Activated CD8-positive, alpha-beta memory T cell treated with anti-CD3 and anti-CD28 coated beads, Interleukin-2, amount 10 ng/mL, durations not matched to agents 7 days and 5 days (primary cell): Measurements from ENCODE around the gene IFNA7. TPM values are rescaled to one million over a fixed set of nuclear protein-coding genes. Genes with fewer than 3 reads are reported as not detected.

Experiments
- ATAC-seq: fragments of 150-1000 bp; cut with Tn5 transposase; one replicate; pipeline ENCODE4 v1.10.0; 2021; ENCODE audit warnings: moderate library complexity
- CTCF ChIA-PET: fragments of 350-600 bp; sonication (Branson Sonifier 250); formaldehyde crosslinking; loops from one replicate; lab custom pipeline; 2021; ENCODE audit warnings: antibody characterized with exemption; lab: Charles Lee
- DNase-seq: peaks from one replicate; pipeline ENCODE4 v3.0.0-alpha.2; 2020
- H3K27ac Mint-ChIP-seq: one replicate; pipeline ENCODE4 v1.8.0; 2021; ENCODE audit warnings: mild to moderate bottlenecking, mixed read lengths
- H3K27me3 Mint-ChIP-seq: one replicate; pipeline ENCODE4 v1.8.0; 2021; ENCODE audit warnings: mixed read lengths
- H3K36me3 Mint-ChIP-seq: one replicate; pipeline ENCODE4 v1.8.0; 2021; ENCODE audit warnings: mild to moderate bottlenecking, mixed read lengths
- H3K4me1 Mint-ChIP-seq: one replicate; pipeline ENCODE4 v1.8.0; 2021; ENCODE audit warnings: mixed read lengths
- H3K4me3 Mint-ChIP-seq: one replicate; pipeline ENCODE4 v1.8.0; 2021; ENCODE audit warnings: mild to moderate bottlenecking, moderate library complexity, mixed read lengths
- H3K9me3 Mint-ChIP-seq: one replicate; pipeline ENCODE4 v1.8.0; 2022; ENCODE audit warnings: low read depth, mixed read lengths
- total RNA-seq, 2 experiments: library from RNA; stranded (reverse); gene quantifications; one replicate each; pipeline ENCODE4 v1.2.3, GENCODE V29; 2021

The IFNA7 gene
- total RNA-seq, 2 experiments from 2014 or later = not detected

- CTCF ChIA-PET = interaction anchor here (0.7 to 2.1 kb wide), 3 partner anchors 23 to 69 kb away, joined by 3 to 18 read pairs (median 4); no protein-coding TSS in a partner anchor
- Mint-ChIP-seq H3K36me3 (peaks cover 23% of the 10 kb centered on the region), H3K4me3 (peak overlapping the region; percentile 44), H3K27me3 (no peaks in the 10 kb centered on the region), H3K27ac (peak overlapping the region; percentile 81), H3K9me3 (peaks cover 8% of the 10 kb centered on the region), H3K4me1 (peaks cover 42% of the 10 kb centered on the region)
- peak; percentile 94 for ATAC-seq
- DNase-seq = peak; percentile 88
Observed at GRCh38 chr9:21160178-21160577, 41.8 kb downstream of the IFNA7 start.

- Mint-ChIP-seq H3K36me3 (peaks cover 12% of the 10 kb centered on the region), H3K9me3 (peaks cover 5% of the 10 kb centered on the region), H3K27me3 (peaks cover 3% of the 10 kb centered on the region), H3K4me1 (peaks cover 35% of the 10 kb centered on the region), H3K27ac (no peak overlapping the region), H3K4me3 (no peak overlapping the region)
- ATAC-seq = no peak
- CTCF ChIA-PET = interaction anchor here (1.0 kb wide), 1 partner anchor 241 kb away, joined by 3 read pairs; no protein-coding TSS in a partner anchor
- no peak for DNase-seq
Observed at GRCh38 chr9:21155501-21155900, 46.5 kb downstream of the IFNA7 start.

DNA sequence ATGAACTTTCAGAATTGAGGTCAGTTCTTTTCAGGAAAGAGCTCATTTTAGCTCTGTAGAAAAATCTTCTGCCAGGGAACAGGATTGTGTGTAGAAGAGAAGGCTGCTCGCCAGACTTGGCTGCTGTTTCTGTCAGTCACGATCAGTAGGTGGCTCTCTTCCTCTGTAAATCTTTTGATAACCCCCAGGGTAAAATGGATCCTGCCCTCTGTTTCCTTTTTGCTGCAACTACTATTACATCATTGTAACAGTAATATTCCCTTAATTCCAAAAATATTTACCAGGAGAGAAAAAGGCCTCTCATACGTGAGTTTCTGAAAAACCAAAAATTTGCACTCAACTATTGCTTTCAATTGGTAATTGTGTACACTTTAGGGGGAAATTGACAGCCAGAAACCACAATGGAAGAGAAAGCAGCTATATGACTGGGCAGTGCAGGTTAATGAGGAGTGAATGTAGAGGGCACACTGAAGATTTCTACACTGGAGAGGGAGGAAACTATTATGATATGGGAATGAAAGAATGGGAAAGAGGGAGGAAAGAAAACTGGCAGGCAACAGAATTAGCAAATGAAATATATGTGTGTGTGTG, 47.9 kb downstream of the IFNA7 start:
- peaks cover 12% of the 10 kb centered on the region for H3K36me3 Mint-ChIP-seq
- H3K9me3 Mint-ChIP-seq = peaks cover 5% of the 10 kb centered on the region
- ATAC-seq = peak; percentile 90
- H3K4me1 Mint-ChIP-seq = peaks cover 25% of the 10 kb centered on the region
- CTCF ChIA-PET = interaction anchor here (0.8 to 2.0 kb wide), 12 partner anchors 9 to 633 kb away, joined by 3 to 10 read pairs (median 4); partner anchors contain the start of gene IFNW1
- peak overlapping the region; percentile 66 for H3K27ac Mint-ChIP-seq
- DNase-seq = peak; percentile 53
- peaks cover 3% of the 10 kb centered on the region for H3K27me3 Mint-ChIP-seq
- H3K4me3 Mint-ChIP-seq = peak overlapping the region; percentile 18

- ATAC-seq (peak; percentile 21), DNase-seq (no peak)
- peaks cover 20% of the 10 kb centered on the region for H3K4me1 Mint-ChIP-seq
- CTCF ChIA-PET = interaction anchor here (0.8 to 2.0 kb wide), 12 partner anchors 9 to 634 kb away, joined by 3 to 10 read pairs (median 4); partner anchors contain the start of gene IFNW1
- peaks cover 14% of the 10 kb centered on the region for H3K36me3 Mint-ChIP-seq
- no peak overlapping the region for H3K27ac Mint-ChIP-seq
- H3K9me3 Mint-ChIP-seq = peaks cover 6% of the 10 kb centered on the region
- peaks cover 3% of the 10 kb centered on the region for H3K27me3 Mint-ChIP-seq
- H3K4me3 Mint-ChIP-seq = no peak overlapping the region
Observed at GRCh38 chr9:21153336-21154017, 48.5 kb downstream of the IFNA7 start.

Other genes starting within 250 kb of the IFNA7 start
- gene HACD4, start 170.6 kb downstream of the IFNA7 start, total RNA-seq = 10 to 100 TPM; 10.1 to 12.9 TPM
- 1 to 10 TPM; 1.1 to 1.2 TPM for gene IFNB1, start 124.3 kb downstream of the IFNA7 start, total RNA-seq
- gene IFNW1, start 60.4 kb downstream of the IFNA7 start, total RNA-seq = under 1 TPM in 1 of 2 experiments, not detected in 1; 0.23 TPM
- not detected for gene IFNA21, start 35.5 kb downstream of the IFNA7 start, total RNA-seq
- not detected for gene IFNA4, start 14.6 kb downstream of the IFNA7 start, total RNA-seq
- gene IFNA10, start 4.9 kb upstream of the IFNA7 start, total RNA-seq = not detected
- gene IFNA16, start 15.1 kb upstream of the IFNA7 start, total RNA-seq = not detected
- not detected for gene IFNA17, start 26.0 kb upstream of the IFNA7 start, total RNA-seq
- gene IFNA14, start 37.8 kb upstream of the IFNA7 start, total RNA-seq = not detected
- gene IFNA5, start 103.1 kb upstream of the IFNA7 start, total RNA-seq = not detected
- gene KLHL9, start 133.2 kb upstream of the IFNA7 start, total RNA-seq = 10 to 100 TPM; 15.4 to 21.2 TPM
- not detected for gene IFNA6, start 148.7 kb upstream of the IFNA7 start, total RNA-seq
- not detected for gene IFNA13, start 165.9 kb upstream of the IFNA7 start, total RNA-seq
- not detected for gene IFNA2, start 183.2 kb upstream of the IFNA7 start, total RNA-seq
- gene IFNA8, start 206.9 kb upstream of the IFNA7 start, total RNA-seq = not detected
- gene IFNA1, start 238.2 kb upstream of the IFNA7 start, total RNA-seq = not detected